Measurements from ENCODE around the gene JAK1.
"Not testable (repeated sequence)": the region's sequence is repeated elsewhere in the genome, so short reads cannot be mapped to it uniquely, and the experiment has no call there.

Gene JAK1

DNA sequence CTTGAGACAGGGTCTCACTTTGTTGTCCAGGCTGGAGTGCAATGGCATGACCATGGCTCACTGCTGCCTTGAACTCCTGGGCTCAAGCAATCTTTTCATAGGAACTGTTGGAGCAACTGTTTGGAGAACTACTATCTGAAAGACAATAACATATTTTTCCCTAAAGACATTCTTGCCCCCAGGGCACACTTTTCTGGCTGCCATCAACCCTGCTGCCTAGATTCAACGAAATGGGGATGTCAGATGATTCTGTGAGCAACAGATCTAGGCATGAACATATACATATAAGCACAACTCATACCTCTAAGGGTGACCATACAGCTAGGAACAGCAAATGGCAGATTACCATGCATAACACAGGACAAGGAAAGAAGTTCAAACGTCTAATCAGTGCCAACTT lies 27.4 kb downstream of the JAK1 start:
- no peaks in the 10 kb centered on the region for H3K27me3 ChIP-seq (ENCODE audit: insufficient read depth, insufficient read length)
- no peaks in the 10 kb centered on the region for H3K36me3 ChIP-seq (ENCODE audit: insufficient read depth, insufficient read length, low read length)
- H3K9ac ChIP-seq (ENCODE audit: insufficient read length, low read depth), result no peak overlapping the region
- TF ChIP-seq SUZ12 (IDR thresholded peaks at IDR 0.05; ENCODE audit: extremely low read depth, insufficient read depth, insufficient read length), result no peak
- TF ChIP-seq ZNF274 (IDR thresholded peaks at IDR 0.05; ENCODE audit: low read depth, low read length), result no peak
- no peak for TF ChIP-seq YY1 (IDR thresholded peaks at IDR 0.05; ENCODE audit: insufficient read depth, insufficient read length)
- no peaks in the 10 kb centered on the region for H3K4me1 ChIP-seq (ENCODE audit: insufficient read depth, insufficient read length)
- no peak for DNase-seq (ENCODE audit: low read depth, low spot score)
- H3K9me3 ChIP-seq (ENCODE audit: insufficient read depth, low read length), result no peaks in the 10 kb centered on the region
- no peak overlapping the region for H3K4me3 ChIP-seq (ENCODE audit: insufficient read length, low read depth)

DNA sequence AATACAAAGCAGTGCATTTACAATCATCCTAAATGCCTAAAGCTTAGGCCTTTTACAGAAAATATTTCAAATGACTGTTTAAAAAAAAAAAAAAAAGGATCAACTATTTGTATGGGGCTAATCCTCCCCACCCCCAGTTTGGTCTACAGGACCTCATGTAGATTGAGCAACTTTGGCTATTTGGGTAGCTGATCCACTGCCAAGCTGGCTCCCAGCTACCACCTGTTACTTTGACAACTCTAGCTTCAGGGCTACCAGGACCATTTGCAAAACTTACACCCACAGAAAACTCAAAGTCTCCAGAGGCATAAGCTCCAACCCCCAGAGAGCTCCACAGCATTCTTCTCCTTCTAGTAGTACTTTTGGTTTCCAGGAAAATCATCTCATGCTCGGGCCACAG lies 29.4 kb downstream of the JAK1 start:
- Histone ChIP-seq H3K36me3 (ENCODE audit: insufficient read depth, insufficient read length, low read length) (no peaks in the 10 kb centered on the region), H3K4me3 (ENCODE audit: insufficient read length, low read depth) (no peak overlapping the region), H3K9ac (ENCODE audit: insufficient read length, low read depth) (no peak overlapping the region), H3K27me3 (ENCODE audit: insufficient read depth, insufficient read length) (no peaks in the 10 kb centered on the region), H3K4me1 (ENCODE audit: insufficient read depth, insufficient read length) (no peaks in the 10 kb centered on the region), H3K9me3 (ENCODE audit: insufficient read depth, low read length) (no peaks in the 10 kb centered on the region)
- no peak for DNase-seq (ENCODE audit: low read depth, low spot score)
- no peak for TF ChIP-seq ZNF274 (IDR thresholded peaks at IDR 0.05; ENCODE audit: low read depth, low read length)
- no peak for TF ChIP-seq YY1 (IDR thresholded peaks at IDR 0.05; ENCODE audit: insufficient read depth, insufficient read length)
- no peak for TF ChIP-seq SUZ12 (IDR thresholded peaks at IDR 0.05; ENCODE audit: extremely low read depth, insufficient read depth, insufficient read length)

DNA sequence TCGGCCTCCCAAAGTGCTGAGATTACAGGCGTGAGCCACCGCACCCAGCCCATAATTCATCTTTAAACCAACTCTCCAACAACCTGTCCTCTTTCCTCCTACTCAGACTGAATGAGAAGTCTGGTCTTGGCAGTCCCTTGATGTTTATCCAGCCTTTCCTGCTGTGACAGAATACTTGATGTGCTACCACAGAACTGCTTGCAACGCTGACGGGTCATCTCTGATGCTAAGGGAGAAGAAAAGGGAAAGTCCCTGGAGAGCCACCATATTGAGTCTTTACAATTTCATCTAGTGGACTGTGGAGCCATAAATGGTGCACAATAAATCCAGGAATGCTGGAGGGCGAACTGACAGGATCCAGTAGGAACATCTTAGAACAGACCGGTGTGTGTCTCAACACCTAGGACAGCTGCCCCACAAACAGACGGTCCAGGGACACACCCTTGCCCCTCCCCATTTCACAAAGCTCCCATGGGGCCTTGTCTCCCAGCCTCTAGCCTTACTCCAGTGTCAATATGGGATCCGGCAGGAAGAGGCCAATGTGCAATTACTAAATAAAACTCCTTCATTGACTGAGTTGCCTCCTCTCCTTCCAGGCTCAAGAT lies 30.7 kb downstream of the JAK1 start:
- no peaks in the 10 kb centered on the region for H3K9me3 ChIP-seq (ENCODE audit: insufficient read depth, low read length)
- H3K9ac ChIP-seq (ENCODE audit: insufficient read length, low read depth), result no peak overlapping the region
- DNase-seq (ENCODE audit: low read depth, low spot score), result no peak
- H3K27me3 ChIP-seq (ENCODE audit: insufficient read depth, insufficient read length), result no peaks in the 10 kb centered on the region
- H3K4me3 ChIP-seq (ENCODE audit: insufficient read length, low read depth), result no peak overlapping the region
- no peak for TF ChIP-seq ZNF274 (IDR thresholded peaks at IDR 0.05; ENCODE audit: low read depth, low read length)
- TF ChIP-seq YY1 (IDR thresholded peaks at IDR 0.05; ENCODE audit: insufficient read depth, insufficient read length), result no peak
- no peak for TF ChIP-seq SUZ12 (IDR thresholded peaks at IDR 0.05; ENCODE audit: extremely low read depth, insufficient read depth, insufficient read length)
- no peaks in the 10 kb centered on the region for H3K36me3 ChIP-seq (ENCODE audit: insufficient read depth, insufficient read length, low read length)
- no peaks in the 10 kb centered on the region for H3K4me1 ChIP-seq (ENCODE audit: insufficient read depth, insufficient read length)

DNA sequence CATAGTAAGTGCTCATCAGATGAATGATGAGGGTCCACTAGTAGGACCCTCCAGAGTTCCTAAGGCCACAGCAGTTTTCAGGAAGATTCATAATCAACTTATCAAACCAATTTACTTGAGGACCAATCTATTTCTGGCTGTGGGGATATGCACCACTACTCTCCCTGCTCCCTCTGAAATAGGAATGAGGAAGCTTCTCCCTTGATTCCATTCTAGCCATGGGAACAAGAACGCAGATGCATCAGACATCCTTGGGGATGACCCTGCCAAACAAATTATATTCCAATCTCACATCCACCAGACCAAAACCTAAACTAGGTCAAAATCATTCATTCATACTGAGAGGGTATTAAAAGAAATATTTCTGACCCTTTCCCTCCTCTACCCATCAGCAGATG lies 31.5 kb downstream of the JAK1 start:
- Histone ChIP-seq H3K9ac (ENCODE audit: insufficient read length, low read depth) (no peak overlapping the region), H3K4me3 (ENCODE audit: insufficient read length, low read depth) (no peak overlapping the region), H3K36me3 (ENCODE audit: insufficient read depth, insufficient read length, low read length) (no peaks in the 10 kb centered on the region), H3K27me3 (ENCODE audit: insufficient read depth, insufficient read length) (no peaks in the 10 kb centered on the region), H3K9me3 (ENCODE audit: insufficient read depth, low read length) (no peaks in the 10 kb centered on the region), H3K4me1 (ENCODE audit: insufficient read depth, insufficient read length) (no peaks in the 10 kb centered on the region)
- DNase-seq (ENCODE audit: low read depth, low spot score), result no peak
- no peak for TF ChIP-seq ZNF274 (IDR thresholded peaks at IDR 0.05; ENCODE audit: low read depth, low read length)

DNA sequence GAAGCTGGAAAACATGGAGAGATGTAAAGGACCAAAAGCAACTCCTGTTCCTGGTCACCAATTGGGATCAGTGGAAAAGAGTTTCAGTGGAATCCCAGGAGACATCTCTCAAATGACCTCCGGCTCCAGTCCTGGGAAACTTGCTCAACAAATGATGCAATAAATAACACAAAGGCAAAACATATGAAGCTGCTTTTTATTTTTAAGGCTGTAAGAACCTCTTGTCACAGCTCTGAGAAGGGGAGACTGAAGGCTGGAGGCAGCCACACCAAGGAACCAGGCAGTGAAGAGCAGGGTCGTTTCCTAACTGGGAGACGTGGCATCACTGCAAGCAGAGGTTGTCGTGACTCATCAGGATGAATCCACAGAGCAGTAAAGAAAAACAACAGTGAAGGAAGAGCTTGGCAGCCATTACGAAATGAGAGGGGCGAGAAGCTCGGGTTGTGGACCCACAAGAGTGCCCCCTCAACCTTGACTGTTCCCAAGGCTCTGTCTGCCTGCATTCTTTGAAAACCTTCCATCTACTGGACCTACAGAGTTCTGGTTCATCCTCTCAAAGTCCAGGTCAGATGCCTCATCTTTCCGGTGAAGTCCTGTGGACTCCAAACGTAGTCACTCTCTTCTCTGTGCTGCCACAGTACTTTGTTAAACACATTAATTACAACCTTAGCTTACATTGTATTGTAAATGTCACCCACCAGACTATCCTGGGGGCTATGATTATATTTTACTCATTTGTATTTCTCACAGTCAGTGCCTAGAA lies 32.1 kb downstream of the JAK1 start:
- TF ChIP-seq SUZ12 (IDR thresholded peaks at IDR 0.05; ENCODE audit: extremely low read depth, insufficient read depth, insufficient read length) (no peak), ZNF274 (IDR thresholded peaks at IDR 0.05; ENCODE audit: low read depth, low read length) (no peak), YY1 (IDR thresholded peaks at IDR 0.05; ENCODE audit: insufficient read depth, insufficient read length) (no peak)
- Histone ChIP-seq H3K36me3 (ENCODE audit: insufficient read depth, insufficient read length, low read length) (no peaks in the 10 kb centered on the region), H3K4me1 (ENCODE audit: insufficient read depth, insufficient read length) (no peaks in the 10 kb centered on the region), H3K27me3 (ENCODE audit: insufficient read depth, insufficient read length) (no peaks in the 10 kb centered on the region), H3K9ac (ENCODE audit: insufficient read length, low read depth) (no peak overlapping the region), H3K4me3 (ENCODE audit: insufficient read length, low read depth) (no peak overlapping the region), H3K9me3 (ENCODE audit: insufficient read depth, low read length) (no peaks in the 10 kb centered on the region)
- no peak for DNase-seq (ENCODE audit: low read depth, low spot score)

DNA sequence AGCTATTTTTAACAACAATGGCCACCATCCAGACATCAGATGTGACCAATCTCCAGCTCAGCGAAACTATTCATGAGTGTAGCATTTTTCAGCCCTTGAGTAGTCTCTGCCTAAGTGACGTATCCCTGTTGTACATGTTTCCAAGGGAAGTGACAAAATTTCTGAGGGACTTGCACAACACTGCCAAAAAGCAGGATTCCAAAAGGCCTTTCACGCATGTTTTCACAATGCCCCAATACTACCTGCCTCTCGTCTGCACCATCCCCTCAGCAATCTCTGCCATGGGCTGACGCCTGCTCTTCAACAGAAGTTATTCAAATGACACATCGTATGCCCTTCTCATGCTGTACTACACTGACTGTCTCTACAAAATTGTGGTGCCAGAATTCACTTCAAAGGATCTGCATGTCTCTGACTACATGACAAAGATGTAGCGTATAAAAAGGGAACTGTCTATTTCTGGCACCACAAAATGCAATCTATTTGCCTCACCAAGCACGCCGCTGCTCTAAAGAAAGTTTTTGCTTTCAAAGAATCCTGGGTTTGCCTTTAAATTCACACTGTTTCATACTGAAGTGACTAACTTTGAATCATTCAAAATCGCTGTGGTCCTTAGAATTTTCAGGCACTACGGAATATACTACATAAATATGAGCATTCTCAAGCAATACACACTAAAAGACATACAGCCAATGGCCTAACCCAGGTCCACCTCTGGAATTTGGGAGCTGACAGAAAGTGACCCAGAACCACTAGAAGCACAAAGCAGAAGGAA lies 32.9 kb downstream of the JAK1 start:
- Histone ChIP-seq H3K4me3 (ENCODE audit: insufficient read length, low read depth) (no peak overlapping the region), H3K27me3 (ENCODE audit: insufficient read depth, insufficient read length) (no peaks in the 10 kb centered on the region), H3K36me3 (ENCODE audit: insufficient read depth, insufficient read length, low read length) (no peaks in the 10 kb centered on the region), H3K4me1 (ENCODE audit: insufficient read depth, insufficient read length) (no peaks in the 10 kb centered on the region), H3K9ac (ENCODE audit: insufficient read length, low read depth) (no peak overlapping the region), H3K9me3 (ENCODE audit: insufficient read depth, low read length) (no peaks in the 10 kb centered on the region)
- no peak for DNase-seq (ENCODE audit: low read depth, low spot score)
- TF ChIP-seq YY1 (IDR thresholded peaks at IDR 0.05; ENCODE audit: insufficient read depth, insufficient read length), result no peak
- TF ChIP-seq ZNF274 (IDR thresholded peaks at IDR 0.05; ENCODE audit: low read depth, low read length), result no peak
- TF ChIP-seq SUZ12 (IDR thresholded peaks at IDR 0.05; ENCODE audit: extremely low read depth, insufficient read depth, insufficient read length), result no peak

DNA sequence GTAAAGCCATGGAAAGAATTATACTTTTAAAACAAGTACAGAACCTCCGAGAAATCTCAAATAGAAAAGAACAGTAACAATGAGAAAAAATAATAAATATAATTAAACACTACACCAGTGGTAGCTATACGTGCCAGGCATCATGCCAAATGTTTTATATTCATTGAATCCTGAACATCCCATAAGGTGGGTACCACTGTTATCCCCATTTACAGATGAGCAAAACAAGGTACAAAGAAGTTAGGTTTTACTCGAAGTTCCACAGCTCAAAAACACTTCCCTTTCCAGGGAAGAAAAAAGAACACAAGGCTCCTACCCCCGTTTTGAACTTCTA lies 33.4 kb downstream of the JAK1 start:
- TF ChIP-seq YY1 (IDR thresholded peaks at IDR 0.05; ENCODE audit: insufficient read depth, insufficient read length) (no peak), ZNF274 (IDR thresholded peaks at IDR 0.05; ENCODE audit: low read depth, low read length) (no peak), SUZ12 (IDR thresholded peaks at IDR 0.05; ENCODE audit: extremely low read depth, insufficient read depth, insufficient read length) (no peak)
- Histone ChIP-seq H3K9me3 (ENCODE audit: insufficient read depth, low read length) (no peaks in the 10 kb centered on the region), H3K4me3 (ENCODE audit: insufficient read length, low read depth) (no peak overlapping the region), H3K36me3 (ENCODE audit: insufficient read depth, insufficient read length, low read length) (no peaks in the 10 kb centered on the region), H3K4me1 (ENCODE audit: insufficient read depth, insufficient read length) (no peaks in the 10 kb centered on the region), H3K9ac (ENCODE audit: insufficient read length, low read depth) (no peak overlapping the region), H3K27me3 (ENCODE audit: insufficient read depth, insufficient read length) (no peaks in the 10 kb centered on the region)
- DNase-seq (ENCODE audit: low read depth, low spot score), result no peak

DNA sequence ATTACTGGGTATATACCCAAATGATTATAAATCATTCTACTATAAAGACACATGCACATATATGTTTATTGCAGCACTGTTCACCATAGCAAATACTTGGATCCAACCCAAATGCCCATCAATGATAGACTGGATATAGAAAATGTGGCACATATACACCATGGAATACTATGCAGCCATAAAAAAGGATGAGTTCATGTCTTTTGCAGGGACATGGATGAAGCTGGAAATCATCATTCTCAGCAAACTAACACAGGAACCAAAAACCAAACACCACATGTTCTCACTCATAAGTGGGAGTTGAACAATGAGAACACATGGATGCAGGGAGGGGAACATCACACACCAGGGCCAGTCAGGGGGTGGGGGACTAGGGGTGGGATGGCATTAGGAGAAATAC lies 35.7 kb downstream of the JAK1 start:
- H3K4me1 ChIP-seq (ENCODE audit: insufficient read depth, insufficient read length); H3K9ac ChIP-seq (ENCODE audit: insufficient read length, low read depth); H3K36me3 ChIP-seq (ENCODE audit: insufficient read depth, insufficient read length, low read length); H3K9me3 ChIP-seq (ENCODE audit: insufficient read depth, low read length); DNase-seq (ENCODE audit: low read depth, low spot score); H3K4me3 ChIP-seq (ENCODE audit: insufficient read length, low read depth); H3K27me3 ChIP-seq (ENCODE audit: insufficient read depth, insufficient read length): not testable (repeated sequence)

All from NT2/D1 (cell line).